Ovary (tissue), 9 donors: ENCODE measurements around the gene POLE. TPM values are rescaled to one million over a fixed set of nuclear protein-coding genes. Genes with fewer than 3 reads are reported as not detected.

ENCODE experiments used
- DNase-seq, 5 donors: peaks; one replicate each; pipeline ENCODE4 v3.0.0-alpha.2; 2019 to 2020
- H3K27ac ChIP-seq, 2 donors: fragments of 200-600 bp; one replicate each; pipeline versions ENCODE4 v1.5.1 to v1.8.0; 2019 to 2022
- H3K27me3 ChIP-seq: fragments of 200-600 bp; one replicate; pipeline ENCODE4 v1.8.0; 2022
- H3K36me3 ChIP-seq: fragments of 200-600 bp; sonication (generic); one replicate; pipeline ENCODE4 v1.5.1; 2019
- H3K4me1 ChIP-seq: one replicate; pipeline ENCODE4 v1.8.1; 2013; ENCODE audit warnings: mild to moderate bottlenecking, moderate library complexity; ENCODE audit not compliant: insufficient read depth
- H3K4me3 ChIP-seq: fragments of 200-600 bp; sonication (generic); one replicate; pipeline ENCODE4 v1.5.1; 2017
- H3K9me3 ChIP-seq, 2 donors: fragments of 200-600 bp in 1 of 2; sonication (generic) in 1 of 2; one replicate each; pipeline versions ENCODE4 v1.5.1 to v1.8.1; 2013 to 2019; ENCODE audit warnings: mild to moderate bottlenecking in 1 of 2, moderate library complexity in 1 of 2
- CTCF ChIP-seq, 3 donors: fragments of 450-650 bp in 2 of 3; fragments of 200-600 bp in 1 of 3; IDR thresholded peaks; one replicate each; pipeline versions ENCODE4 v1.5.1 to v1.8.0; 2016 to 2022; ENCODE audit warnings: antibody characterized with exemption in 3 of 3, mild to moderate bottlenecking in 1 of 3
- EP300 ChIP-seq: sonication (generic); formaldehyde crosslinking; IDR thresholded peaks from one replicate; pipeline ENCODE4 v1.6.1; 2017; ENCODE audit warnings: antibody characterized with exemption
- POLR2A ChIP-seq: fragments of 450-650 bp; IDR thresholded peaks from one replicate; pipeline ENCODE4 v1.6.1; 2017; ENCODE audit warnings: antibody characterized with exemption, mild to moderate bottlenecking, moderate library complexity
- WGBS, 3 donors: extraction: QIAGEN DNeasy Blood & Tissue Kit in 1 of 3; methylation state at CpG; one replicate each; pipeline versions ENCODE4 v1.1.5 to v1.1.7; 2013 to 2017; 5-methylcytosine and 5-hydroxymethylcytosine counted together
- intact Hi-C, 4 donors: fragments of 100-400 bp; cut with DNase I; formaldehyde crosslinking; loops; one replicate each; pipeline versions ENCODE4 v1.11.0 to v1.15.1; 2022 to 2023
- polyA plus RNA-seq, 2 donors: library from polyadenylated mRNA; stranded (reverse); fragments of 200-250 nt in 1 of 2; fragments of 350-450 nt in 1 of 2; fragmentation: Illumina TruSeq in 1 of 2; extraction: RNeasy Lipid Tissue Mini Kit (QIAGEN cat#74804) in 1 of 2; gene quantifications; one replicate each; pipeline ENCODE4 v1.2.3, GENCODE V29; 2013 to 2014
- total RNA-seq, 7 donors: library from RNA; depleted of rRNA in 2 of 7; stranded (reverse); fragments of >200 nt in 2 of 7; fragmentation: NEBNext Ultra II Directional in 3 of 7; extraction: Animal tissue kit (Norgen Biotek cat#: 25700) in 3 of 7; gene quantifications; one replicate each; pipeline versions ENCODE4 v1.1.0 to v1.2.4, GENCODE V29; 2016 to 2023
- donor health status: DM: no; HTN: no; CAD: no; lungs with moderate emphysema.
- donor health status: DM: no; HTN: no; CAD: no.
- donor health status: Bipolar disorder and iron deficiency.
- donor health status: DM: yes; HTN: yes; CAD: no.
- donor health status: DM: no; HTN: no; CAD: no.
- donor health status: DM: yes; HTN: yes; CAD: no.

The POLE gene
- total and polyA plus RNA-seq, 9 donors, result 12.5 to 34.7 (median 24.0) TPM

GRCh38 chr12:132668191-132669088 is 18.7 kb downstream of the POLE start:
- Histone ChIP-seq H3K27ac (no peak overlapping the region), H3K36me3 (no peaks in the 10 kb centered on the region), H3K9me3 (no peaks in the 10 kb centered on the region), H3K4me3 (no peak overlapping the region), H3K27me3 (no peaks in the 10 kb centered on the region), H3K4me1 (no peaks in the 10 kb centered on the region)
- intact Hi-C loops, result no loop called here
- TF ChIP-seq POLR2A (no peak), EP300 (no peak), CTCF (IDR thresholded peaks at IDR 0.05) (no peak)
- no peak for DNase-seq
- whole genome bisulfite sequencing, 3 donors, result 92 to 95% (median 94%) methylated on average over 30 of the region's 30 CpGs

GRCh38 chr12:132665794-132666193 is 21.3 kb downstream of the POLE start:
- Histone ChIP-seq H3K9me3 (no peaks in the 10 kb centered on the region), H3K27ac (no peak overlapping the region), H3K27me3 (no peaks in the 10 kb centered on the region), H3K4me1 (no peaks in the 10 kb centered on the region), H3K36me3 (no peaks in the 10 kb centered on the region), H3K4me3 (no peak overlapping the region)
- no peak for TF ChIP-seq CTCF (IDR thresholded peaks at IDR 0.05)
- no peak for TF ChIP-seq EP300
- no peak for TF ChIP-seq POLR2A
- no peak for DNase-seq
- intact Hi-C loops, result no loop called here
- 94 to 96% (median 96%) methylated on average over 6 of the region's 6 CpGs for WGBS, 3 donors

- Histone ChIP-seq H3K4me1 (no peaks in the 10 kb centered on the region), H3K4me3 (no peak overlapping the region), H3K9me3 (no peaks in the 10 kb centered on the region), H3K27ac (no peak overlapping the region), H3K36me3 (no peaks in the 10 kb centered on the region), H3K27me3 (no peaks in the 10 kb centered on the region)
- intact Hi-C loops, result no loop called here
- TF ChIP-seq POLR2A (no peak), CTCF (IDR thresholded peaks at IDR 0.05) (no peak), EP300 (no peak)
- WGBS, 3 donors, result 94 to 96% (median 94%) methylated on average over 13 of the region's 13 CpGs
- no peak for DNase-seq
Observed at GRCh38 chr12:132665149-132665491, 22.0 kb downstream of the POLE start.

DNA sequence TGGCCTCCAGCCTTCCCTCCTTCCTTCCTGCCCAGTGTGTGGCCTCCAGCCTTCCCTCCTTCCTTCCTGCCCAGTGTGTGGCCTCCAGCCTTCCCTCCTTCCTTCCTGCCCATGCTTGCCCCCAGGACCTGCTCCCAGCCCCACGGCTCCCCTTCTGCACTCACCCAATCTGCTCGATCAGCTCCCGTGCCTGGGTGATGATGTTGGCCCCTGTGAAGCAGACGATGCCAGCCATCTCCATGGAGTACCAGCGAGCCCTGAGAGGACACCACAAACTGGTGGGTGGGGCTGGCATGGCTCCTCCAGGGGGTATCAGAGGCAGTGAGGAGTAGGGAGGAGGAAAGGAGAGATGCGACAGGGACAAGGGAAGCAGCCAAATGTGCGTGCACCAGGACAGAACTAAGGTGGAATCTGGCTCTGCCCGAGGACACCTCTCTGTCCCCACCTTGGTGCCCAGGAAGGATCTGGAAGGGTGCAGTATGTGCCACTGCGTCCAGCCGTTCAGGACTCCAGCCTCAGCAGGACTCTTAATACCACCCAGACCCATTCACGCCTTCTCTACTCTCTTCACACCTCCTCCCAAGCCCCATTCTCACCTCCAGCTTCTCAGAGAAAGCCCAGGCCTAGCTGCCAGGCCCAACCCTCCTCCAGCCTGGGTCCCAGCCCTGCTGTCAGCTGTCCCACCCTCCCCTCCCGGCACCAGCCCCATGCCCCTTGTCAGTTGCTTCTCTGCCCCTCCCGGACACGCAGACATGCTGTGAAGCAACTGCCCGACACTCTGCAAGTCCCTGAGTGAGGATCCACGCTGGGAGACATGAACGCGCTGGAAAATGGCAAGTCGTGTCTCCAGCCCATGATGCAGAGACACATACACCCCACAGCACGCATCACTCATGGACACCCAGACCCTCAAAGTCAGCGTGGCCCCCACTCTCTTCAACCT is 22.7 kb downstream of the POLE start:
- Histone ChIP-seq H3K36me3 (no peaks in the 10 kb centered on the region), H3K9me3 (no peaks in the 10 kb centered on the region), H3K4me1 (no peaks in the 10 kb centered on the region), H3K4me3 (no peak overlapping the region), H3K27ac (no peak overlapping the region), H3K27me3 (no peaks in the 10 kb centered on the region)
- DNase-seq, result no peak
- intact Hi-C loops, result no loop called here
- WGBS, 3 donors, result 90 to 92% (median 91%) methylated on average over 21 of the region's 21 CpGs
- TF ChIP-seq CTCF (IDR thresholded peaks at IDR 0.05) (no peak), EP300 (no peak), POLR2A (no peak)
